ENCODE results near the gene KCNB1. TPM values are rescaled to one million over a fixed set of nuclear protein-coding genes. Genes with fewer than 3 reads are reported as not detected.
"Not testable (repeated sequence)": the region's sequence is repeated elsewhere in the genome, so short reads cannot be mapped to it uniquely, and the experiment has no call there.

Gene KCNB1
- total RNA-seq, 2 experiments from 2014 or later = not detected

GRCh38 chr20:49411221-49411925, 71.1 kb downstream of the KCNB1 start:
- Mint-ChIP-seq H3K9me3 (ENCODE audit: insufficient read depth) (no peaks in the 10 kb centered on the region), H3K36me3 (ENCODE audit: low read depth) (no peaks in the 10 kb centered on the region), H3K4me3 (no peak overlapping the region), H3K4me1 (ENCODE audit: low read depth) (no peaks in the 10 kb centered on the region), H3K27ac (no peak overlapping the region), H3K27me3 (ENCODE audit: low read depth) (peaks cover 23% of the 10 kb centered on the region)
- no peak for DNase-seq
- ChIA-PET CTCF (no interaction called here), POLR2A (no interaction called here)
- no peak for ATAC-seq

GRCh38 chr20:49409975-49410621, 72.4 kb downstream of the KCNB1 start:
- DNase-seq; H3K4me3 Mint-ChIP-seq; H3K27ac Mint-ChIP-seq; ATAC-seq; H3K9me3 Mint-ChIP-seq (ENCODE audit: insufficient read depth); H3K36me3 Mint-ChIP-seq (ENCODE audit: low read depth); H3K4me1 Mint-ChIP-seq (ENCODE audit: low read depth); POLR2A ChIA-PET: not testable (repeated sequence)
- CTCF ChIA-PET = interaction anchor here (0.6 kb wide), 1 partner anchor 16 kb away, joined by 3 read pairs; no protein-coding TSS in a partner anchor
- peaks cover 18% of the 10 kb centered on the region for H3K27me3 Mint-ChIP-seq (ENCODE audit: low read depth)

GRCh38 chr20:49409302-49409974, 73.0 kb downstream of the KCNB1 start:
- ATAC-seq (no peak), DNase-seq (no peak)
- H3K36me3 Mint-ChIP-seq (ENCODE audit: low read depth) = no peaks in the 10 kb centered on the region
- no peak overlapping the region for H3K4me3 Mint-ChIP-seq
- peaks cover 21% of the 10 kb centered on the region for H3K27me3 Mint-ChIP-seq (ENCODE audit: low read depth)
- ChIA-PET POLR2A (interaction anchor here (0.6 kb wide), 1 partner anchor 591 kb away, joined by 3 read pairs; no protein-coding TSS in a partner anchor), CTCF (no interaction called here)
- no peaks in the 10 kb centered on the region for H3K9me3 Mint-ChIP-seq (ENCODE audit: insufficient read depth)
- H3K27ac Mint-ChIP-seq = no peak overlapping the region
- no peaks in the 10 kb centered on the region for H3K4me1 Mint-ChIP-seq (ENCODE audit: low read depth)

- CTCF ChIA-PET = no interaction called here
- no peaks in the 10 kb centered on the region for H3K9me3 Mint-ChIP-seq (ENCODE audit: insufficient read depth)
- H3K27ac Mint-ChIP-seq = no peak overlapping the region
- POLR2A ChIA-PET = no interaction called here
- no peaks in the 10 kb centered on the region for H3K4me1 Mint-ChIP-seq (ENCODE audit: low read depth)
- DNase-seq (no peak), ATAC-seq (no peak)
- H3K27me3 Mint-ChIP-seq (ENCODE audit: low read depth) = peaks cover 16% of the 10 kb centered on the region
- no peak overlapping the region for H3K4me3 Mint-ChIP-seq
- no peaks in the 10 kb centered on the region for H3K36me3 Mint-ChIP-seq (ENCODE audit: low read depth)
These were observed 73.9 kb downstream of the KCNB1 start for GRCh38 chr20:49408509-49409104.

GRCh38 chr20:49406666-49407065, 75.8 kb downstream of the KCNB1 start:
- no peak for DNase-seq
- CTCF ChIA-PET = no interaction called here

GRCh38 chr20:49405696-49406095, 76.8 kb downstream of the KCNB1 start:
- ATAC-seq (no peak), DNase-seq (no peak)
- CTCF ChIA-PET = no interaction called here
- H3K36me3 Mint-ChIP-seq (ENCODE audit: low read depth) = no peaks in the 10 kb centered on the region
- H3K4me1 Mint-ChIP-seq (ENCODE audit: low read depth) = no peaks in the 10 kb centered on the region
- H3K4me3 Mint-ChIP-seq = no peak overlapping the region
- no peaks in the 10 kb centered on the region for H3K9me3 Mint-ChIP-seq (ENCODE audit: insufficient read depth)
- H3K27ac Mint-ChIP-seq = no peak overlapping the region
- POLR2A ChIA-PET = no interaction called here
- H3K27me3 Mint-ChIP-seq (ENCODE audit: low read depth) = peaks cover 11% of the 10 kb centered on the region

More at GRCh38 chr20:49406666-49407065, 75.8 kb downstream of the KCNB1 start:
- Mint-ChIP-seq H3K4me3 (no peak overlapping the region), H3K4me1 (ENCODE audit: low read depth) (no peaks in the 10 kb centered on the region), H3K27me3 (ENCODE audit: low read depth) (peaks cover 11% of the 10 kb centered on the region), H3K9me3 (ENCODE audit: insufficient read depth) (no peaks in the 10 kb centered on the region), H3K36me3 (ENCODE audit: low read depth) (no peaks in the 10 kb centered on the region), H3K27ac (no peak overlapping the region)
- ATAC-seq = no peak
- POLR2A ChIA-PET = no interaction called here

GRCh38 chr20:49405062-49405683, 77.3 kb downstream of the KCNB1 start:
- ChIA-PET CTCF (no interaction called here), POLR2A (no interaction called here)
- ATAC-seq (no peak), DNase-seq (no peak)
- H3K9me3 Mint-ChIP-seq (ENCODE audit: insufficient read depth) = no peaks in the 10 kb centered on the region
- no peak overlapping the region for H3K27ac Mint-ChIP-seq
- peaks cover 11% of the 10 kb centered on the region for H3K27me3 Mint-ChIP-seq (ENCODE audit: low read depth)
- H3K4me1 Mint-ChIP-seq (ENCODE audit: low read depth) = no peaks in the 10 kb centered on the region
- H3K36me3 Mint-ChIP-seq (ENCODE audit: low read depth) = no peaks in the 10 kb centered on the region
- H3K4me3 Mint-ChIP-seq = no peak overlapping the region

GRCh38 chr20:49404461-49404860, 78.0 kb downstream of the KCNB1 start:
- no peaks in the 10 kb centered on the region for H3K36me3 Mint-ChIP-seq (ENCODE audit: low read depth)
- POLR2A ChIA-PET = no interaction called here
- H3K27ac Mint-ChIP-seq = no peak overlapping the region
- peaks cover 12% of the 10 kb centered on the region for H3K27me3 Mint-ChIP-seq (ENCODE audit: low read depth)
- H3K9me3 Mint-ChIP-seq (ENCODE audit: insufficient read depth) = no peaks in the 10 kb centered on the region
- no peaks in the 10 kb centered on the region for H3K4me1 Mint-ChIP-seq (ENCODE audit: low read depth)
- DNase-seq (no peak), ATAC-seq (no peak)
- H3K4me3 Mint-ChIP-seq = no peak overlapping the region
- CTCF ChIA-PET = no interaction called here

GRCh38 chr20:49403911-49404310, 78.6 kb downstream of the KCNB1 start:
- H3K27me3 Mint-ChIP-seq (ENCODE audit: low read depth) = peaks cover 8% of the 10 kb centered on the region
- no peak overlapping the region for H3K27ac Mint-ChIP-seq
- no peaks in the 10 kb centered on the region for H3K36me3 Mint-ChIP-seq (ENCODE audit: low read depth)
- H3K4me3 Mint-ChIP-seq = no peak overlapping the region
- no peak for ATAC-seq
- H3K4me1 Mint-ChIP-seq (ENCODE audit: low read depth) = no peaks in the 10 kb centered on the region
- no peaks in the 10 kb centered on the region for H3K9me3 Mint-ChIP-seq (ENCODE audit: insufficient read depth)
- no peak for DNase-seq
- POLR2A ChIA-PET = no interaction called here
- CTCF ChIA-PET = no interaction called here

- ATAC-seq (no peak), DNase-seq (no peak)
- Mint-ChIP-seq H3K27ac (no peak overlapping the region), H3K4me3 (no peak overlapping the region), H3K36me3 (ENCODE audit: low read depth) (no peaks in the 10 kb centered on the region), H3K4me1 (ENCODE audit: low read depth) (no peaks in the 10 kb centered on the region), H3K27me3 (ENCODE audit: low read depth) (peaks cover 8% of the 10 kb centered on the region), H3K9me3 (ENCODE audit: insufficient read depth) (no peaks in the 10 kb centered on the region)
- ChIA-PET POLR2A (no interaction called here), CTCF (interaction anchor here (1.7 kb wide), 1 partner anchor 81 kb away, joined by 3 read pairs; no protein-coding TSS in a partner anchor)
These were observed 79.5 kb downstream of the KCNB1 start for GRCh38 chr20:49403012-49403411.

- H3K27me3 Mint-ChIP-seq (ENCODE audit: low read depth) = peaks cover 8% of the 10 kb centered on the region
- no peaks in the 10 kb centered on the region for H3K9me3 Mint-ChIP-seq (ENCODE audit: insufficient read depth)
- ChIA-PET POLR2A (no interaction called here), CTCF (no interaction called here)
- H3K4me3 Mint-ChIP-seq = no peak overlapping the region
- H3K36me3 Mint-ChIP-seq (ENCODE audit: low read depth) = no peaks in the 10 kb centered on the region
- no peaks in the 10 kb centered on the region for H3K4me1 Mint-ChIP-seq (ENCODE audit: low read depth)
- ATAC-seq = no peak
- DNase-seq = no peak
- no peak overlapping the region for H3K27ac Mint-ChIP-seq
These were observed 81.6 kb downstream of the KCNB1 start for GRCh38 chr20:49400904-49401303.

GRCh38 chr20:49400410-49400809, 82.1 kb downstream of the KCNB1 start:
- POLR2A ChIA-PET = no interaction called here
- no peaks in the 10 kb centered on the region for H3K4me1 Mint-ChIP-seq (ENCODE audit: low read depth)
- H3K36me3 Mint-ChIP-seq (ENCODE audit: low read depth) = no peaks in the 10 kb centered on the region
- H3K27me3 Mint-ChIP-seq (ENCODE audit: low read depth) = peaks cover 8% of the 10 kb centered on the region
- H3K4me3 Mint-ChIP-seq = no peak overlapping the region
- H3K27ac Mint-ChIP-seq = no peak overlapping the region
- ATAC-seq = no peak
- H3K9me3 Mint-ChIP-seq (ENCODE audit: insufficient read depth) = no peaks in the 10 kb centered on the region
- DNase-seq = no peak
- CTCF ChIA-PET = no interaction called here

Data from activated CD8-positive, alpha-beta T cell treated with anti-CD3 and anti-CD28 coated beads, Interleukin-2, amount 10 ng/mL, durations not matched to agents 7 days and 5 days (primary cell).